HG02610 (cell line): ENCODE measurements around the gene TARM1.

ENCODE experiments used
- ATAC-seq: cut with Tn5 transposase; IDR thresholded peaks from one replicate; pipeline ENCODE4 v1.9.1; 2021; ENCODE audit warnings: mild to moderate bottlenecking, moderate library complexity; ENCODE audit not compliant: unreplicated experiment

TARM1 gene

GRCh38 chr19:54081032-54081431 is at the start of gene TARM1:
Gene TARM1, minus strand, starts transcription at chr19:54081365. Its CDS starts 25 bp downstream, at chr19:54081340.
- ATAC-seq = no peak

- ATAC-seq = no peak
These were observed 48.4 kb upstream of the TARM1 start for GRCh38 chr19:54129617-54129996.

- no peak for ATAC-seq
These were observed 47.8 kb upstream of the TARM1 start for GRCh38 chr19:54128796-54129616.

GRCh38 chr19:54128441-54128725 is 47.2 kb upstream of the TARM1 start:
- ATAC-seq = no peak

- no peak for ATAC-seq
These were observed 46.7 kb upstream of the TARM1 start for GRCh38 chr19:54127688-54128440.

GRCh38 chr19:54125713-54126112 is 44.5 kb upstream of the TARM1 start:
- ATAC-seq = no peak

GRCh38 chr19:54124393-54124792 is 43.2 kb upstream of the TARM1 start:
- no peak for ATAC-seq

- no peak for ATAC-seq
These were observed 42.5 kb upstream of the TARM1 start for GRCh38 chr19:54123682-54124081.

- ATAC-seq = no peak
These were observed 40.1 kb upstream of the TARM1 start for GRCh38 chr19:54121259-54121658.

GRCh38 chr19:54115109-54116063 is 34.2 kb upstream of the TARM1 start, which contains the start of the genes PRPF31 and TFPT:
Gene PRPF31, plus strand, starts transcription at chr19:54115754. Its CDS starts 2,525 bp downstream, at chr19:54118279.
Gene TFPT, minus strand, starts transcription at chr19:54115657. Its CDS starts 388 bp downstream, at chr19:54115269.
- peak; percentile 81 for ATAC-seq

GRCh38 chr19:54114340-54115108 is 33.4 kb upstream of the TARM1 start:
- peak; percentile 36 for ATAC-seq

GRCh38 chr19:54109651-54110050 is 28.5 kb upstream of the TARM1 start:
- no peak for ATAC-seq

- no peak for ATAC-seq
These were observed 27.3 kb upstream of the TARM1 start for GRCh38 chr19:54108496-54108895.

GRCh38 chr19:54107876-54108490 is 26.8 kb upstream of the TARM1 start:
- ATAC-seq = no peak

GRCh38 chr19:54106716-54107115 is 25.6 kb upstream of the TARM1 start:
- ATAC-seq = no peak

GRCh38 chr19:54105796-54106195 is 24.6 kb upstream of the TARM1 start:
- ATAC-seq = no peak

GRCh38 chr19:54104998-54105715 is 24.0 kb upstream of the TARM1 start:
- no peak for ATAC-seq

- ATAC-seq = peak; percentile 91
These were observed 21.4 kb upstream of the TARM1 start, which contains the start of gene NDUFA3 for GRCh38 chr19:54102421-54103169. Gene NDUFA3, plus strand, starts transcription at chr19:54102855. Its CDS starts 24 bp downstream, at chr19:54102879.
